Upper lobe of right lung (tissue), 1 donor: ENCODE measurements around the gene TSEN54. TPM values are rescaled to one million over a fixed set of nuclear protein-coding genes. Genes with fewer than 3 reads are reported as not detected.

Experiments used
- ATAC-seq: fragments of 200-7000 bp; cut with Tn5 transposase; one replicate; pipeline ENCODE4 v1.9.1; 2020; ENCODE audit warnings: mild to moderate bottlenecking, moderate library complexity
- DNase-seq: peaks from one replicate; pipeline ENCODE4 v3.0.0-alpha.2; 2020
- H3K27ac ChIP-seq: fragments of 200-600 bp; one replicate; pipeline ENCODE4 v1.8.0; 2022
- H3K27me3 ChIP-seq: fragments of 200-600 bp; one replicate; pipeline ENCODE4 v1.8.0; 2022; ENCODE audit warnings: mild to moderate bottlenecking
- H3K36me3 ChIP-seq: fragments of 200-600 bp; one replicate; pipeline ENCODE4 v1.8.0; 2022
- H3K4me1 ChIP-seq: fragments of 200-600 bp; one replicate; pipeline ENCODE4 v1.8.0; 2022
- H3K4me3 ChIP-seq: fragments of 200-600 bp; one replicate; pipeline ENCODE4 v1.8.0; 2022; ENCODE audit warnings: mild to moderate bottlenecking
- H3K9me3 ChIP-seq: fragments of 200-600 bp; one replicate; pipeline ENCODE4 v1.8.0; 2022
- intact Hi-C: fragments of 100-400 bp; cut with DNase I; formaldehyde crosslinking; loops from one replicate; pipeline ENCODE4 v1.11.0; 2022
- total RNA-seq: library from RNA; stranded (reverse); fragmentation: NEBNext Ultra II Directional; extraction: Animal tissue kit (Norgen Biotek cat#: 25700); gene quantifications from one replicate; pipeline ENCODE4 v1.2.1, GENCODE V29; 2021
- TF ChIP-seq, protein P1 (sequence below): fragments of 200-600 bp; IDR thresholded peaks from one replicate; pipeline ENCODE4 v1.8.0; 2022; ENCODE audit warnings: antibody characterized with exemption
- donor health status: DM: no; HTN: yes; CAD: no; lungs with severe emphysema.

Gene TSEN54
- total RNA-seq, 1 donor from 2014 or later, result 21.6 TPM

DNA sequence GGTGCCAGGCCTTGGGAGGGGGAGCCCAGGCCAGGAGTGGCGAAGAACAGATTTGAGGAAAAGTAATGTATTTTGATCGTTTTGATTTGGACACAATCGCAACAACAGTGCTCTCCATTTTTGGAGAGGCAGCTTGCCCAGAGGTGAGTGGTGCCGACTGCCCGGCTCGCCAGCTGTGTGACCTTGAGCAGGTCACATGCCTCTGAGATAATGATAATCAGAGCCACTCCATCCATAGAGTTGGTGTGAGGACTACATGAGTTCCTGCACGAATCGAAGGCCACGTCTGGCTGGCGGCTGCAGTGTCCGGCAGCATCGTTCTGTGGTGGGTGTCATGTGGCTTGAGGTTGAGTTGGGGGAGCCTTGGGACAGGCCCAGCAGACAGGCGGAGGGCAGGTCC lies 29.9 kb downstream of the TSEN54 start:
- Histone ChIP-seq H3K27ac (no peak overlapping the region), H3K4me1 (no peaks in the 10 kb centered on the region), H3K4me3 (no peak overlapping the region), H3K36me3 (no peaks in the 10 kb centered on the region), H3K9me3 (no peaks in the 10 kb centered on the region), H3K27me3 (no peaks in the 10 kb centered on the region)
- DNase-seq (no peak), ATAC-seq (no peak)
- TF ChIP-seq, protein P1, sequence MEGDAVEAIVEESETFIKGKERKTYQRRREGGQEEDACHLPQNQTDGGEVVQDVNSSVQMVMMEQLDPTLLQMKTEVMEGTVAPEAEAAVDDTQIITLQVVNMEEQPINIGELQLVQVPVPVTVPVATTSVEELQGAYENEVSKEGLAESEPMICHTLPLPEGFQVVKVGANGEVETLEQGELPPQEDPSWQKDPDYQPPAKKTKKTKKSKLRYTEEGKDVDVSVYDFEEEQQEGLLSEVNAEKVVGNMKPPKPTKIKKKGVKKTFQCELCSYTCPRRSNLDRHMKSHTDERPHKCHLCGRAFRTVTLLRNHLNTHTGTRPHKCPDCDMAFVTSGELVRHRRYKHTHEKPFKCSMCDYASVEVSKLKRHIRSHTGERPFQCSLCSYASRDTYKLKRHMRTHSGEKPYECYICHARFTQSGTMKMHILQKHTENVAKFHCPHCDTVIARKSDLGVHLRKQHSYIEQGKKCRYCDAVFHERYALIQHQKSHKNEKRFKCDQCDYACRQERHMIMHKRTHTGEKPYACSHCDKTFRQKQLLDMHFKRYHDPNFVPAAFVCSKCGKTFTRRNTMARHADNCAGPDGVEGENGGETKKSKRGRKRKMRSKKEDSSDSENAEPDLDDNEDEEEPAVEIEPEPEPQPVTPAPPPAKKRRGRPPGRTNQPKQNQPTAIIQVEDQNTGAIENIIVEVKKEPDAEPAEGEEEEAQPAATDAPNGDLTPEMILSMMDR, result no peak
- intact Hi-C loops, result no loop called here

DNA sequence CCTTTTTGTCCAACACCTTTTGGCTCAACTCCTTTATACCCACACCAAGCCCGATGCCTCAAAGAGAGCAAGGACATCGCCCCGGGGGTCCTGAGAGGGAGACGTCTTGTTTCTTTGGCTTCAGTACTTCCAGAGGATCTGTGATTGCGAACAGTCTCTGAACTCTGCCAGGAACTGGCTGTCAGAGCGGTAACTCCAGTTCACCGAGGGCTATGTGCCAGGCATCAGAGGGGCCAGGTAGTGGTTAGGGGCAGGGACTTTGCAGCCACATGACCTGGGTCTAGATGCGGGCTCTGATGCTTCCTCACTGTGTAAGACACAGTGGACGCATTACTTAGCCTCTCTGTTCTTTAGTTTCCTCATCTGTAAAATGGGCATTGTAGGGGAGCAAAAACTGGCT lies 30.8 kb downstream of the TSEN54 start:
- no peak for ATAC-seq
- no peak overlapping the region for H3K27ac ChIP-seq

DNA sequence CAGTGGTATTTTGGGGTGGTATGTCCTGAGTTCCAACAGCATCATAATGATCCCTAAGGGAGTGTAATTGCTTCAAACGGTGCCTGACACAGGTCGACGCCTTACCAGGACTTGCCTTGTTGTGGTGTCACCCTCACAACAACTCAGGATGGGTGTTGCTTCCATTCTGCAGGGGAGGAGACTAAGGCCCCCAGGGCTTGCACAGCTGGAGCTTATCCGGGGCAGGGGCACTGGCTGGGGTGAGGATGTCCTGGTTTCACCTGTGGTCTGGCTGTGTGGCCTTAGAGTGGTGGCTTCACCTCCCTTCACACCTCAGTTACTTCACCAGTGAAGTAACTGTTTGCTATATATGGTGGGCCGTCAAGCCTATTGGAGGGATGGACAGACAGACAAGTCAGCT lies 32.5 kb downstream of the TSEN54 start:
- Histone ChIP-seq H3K36me3 (no peaks in the 10 kb centered on the region), H3K27me3 (no peaks in the 10 kb centered on the region), H3K4me3 (no peak overlapping the region), H3K9me3 (no peaks in the 10 kb centered on the region), H3K4me1 (no peaks in the 10 kb centered on the region), H3K27ac (peak overlapping the region; percentile 93)
- no peak for DNase-seq
- TF ChIP-seq, protein P1, result no peak
- no peak for ATAC-seq
- intact Hi-C loops, result no loop called here

More for the DNA sequence above, 30.8 kb downstream of the TSEN54 start:
- Histone ChIP-seq H3K36me3 (no peaks in the 10 kb centered on the region), H3K4me1 (no peaks in the 10 kb centered on the region), H3K9me3 (no peaks in the 10 kb centered on the region), H3K4me3 (no peak overlapping the region), H3K27me3 (no peaks in the 10 kb centered on the region)
- intact Hi-C loops, result no loop called here
- no peak for DNase-seq
- TF ChIP-seq, protein P1, result no peak

DNA sequence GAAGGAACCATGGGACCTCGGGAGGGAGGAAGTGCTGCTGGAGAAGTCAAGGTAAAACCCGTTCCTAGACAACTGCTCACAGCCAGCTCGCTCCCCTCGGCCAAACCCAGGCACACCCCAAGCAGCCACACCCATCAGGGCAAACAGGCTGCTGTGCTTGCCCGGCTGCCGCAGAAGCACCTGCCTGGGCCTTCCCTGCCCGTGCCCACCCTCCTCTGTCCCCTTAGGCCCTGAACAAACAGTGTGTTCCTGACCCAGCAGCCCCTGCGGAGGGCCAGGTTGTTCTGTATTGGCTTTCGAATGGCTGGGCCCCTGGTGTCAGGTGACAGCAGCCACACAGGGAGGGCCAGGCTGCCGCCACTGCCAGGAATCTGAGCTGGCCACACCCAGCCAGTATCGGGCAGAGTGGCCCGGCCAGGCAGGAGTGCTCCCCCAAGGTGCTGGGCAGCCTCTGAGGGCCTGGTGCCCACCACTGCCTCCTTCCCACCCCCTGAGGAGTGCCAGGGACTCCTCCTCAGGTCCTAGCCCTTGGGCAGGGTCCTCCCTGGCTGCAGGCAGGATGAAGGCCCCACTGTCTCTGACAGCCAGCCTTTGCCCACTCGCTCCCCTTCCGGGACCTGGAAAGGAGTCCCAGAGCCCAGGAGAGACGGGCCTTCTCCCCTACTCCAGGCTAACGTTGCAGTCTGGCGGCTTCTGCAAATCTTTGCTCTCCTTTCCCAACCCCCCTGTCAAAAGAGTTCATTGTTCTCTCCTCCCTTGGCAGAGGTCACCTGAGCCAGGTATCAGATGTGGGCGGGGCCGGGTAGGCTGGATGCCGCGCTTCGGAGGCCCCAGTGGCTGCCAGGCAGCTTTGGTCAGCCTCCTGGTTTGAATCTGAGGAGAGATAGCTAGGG lies 33.2 kb downstream of the TSEN54 start:
- no peaks in the 10 kb centered on the region for H3K36me3 ChIP-seq
- H3K9me3 ChIP-seq, result no peaks in the 10 kb centered on the region
- H3K27me3 ChIP-seq, result no peaks in the 10 kb centered on the region
- intact Hi-C loops, result no loop called here
- no peaks in the 10 kb centered on the region for H3K4me1 ChIP-seq
- TF ChIP-seq, protein P1, result no peak
- ATAC-seq (peak; percentile 94), DNase-seq (peak; percentile 94)
- peak overlapping the region; percentile 93 for H3K27ac ChIP-seq
- H3K4me3 ChIP-seq, result peak overlapping the region; percentile 14

DNA sequence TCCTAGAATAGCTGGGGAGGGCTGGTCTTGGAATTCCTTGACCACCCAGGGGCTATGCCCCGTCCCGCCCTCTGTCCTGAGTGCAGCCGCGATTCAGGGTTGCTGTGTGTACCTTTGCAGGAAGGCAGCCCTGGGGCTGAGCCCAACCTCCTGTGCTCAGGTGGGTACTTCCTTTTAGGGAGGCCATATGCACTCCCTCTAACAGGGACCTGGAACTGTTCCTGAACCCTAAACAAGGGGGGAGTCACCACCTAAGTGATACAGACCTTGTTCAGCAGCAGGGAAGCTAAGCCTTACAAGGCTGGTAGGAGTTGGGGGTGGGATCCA lies 33.8 kb downstream of the TSEN54 start:
- Histone ChIP-seq H3K4me3 (no peak overlapping the region), H3K27ac (peak overlapping the region; percentile 93), H3K4me1 (no peaks in the 10 kb centered on the region), H3K27me3 (no peaks in the 10 kb centered on the region), H3K36me3 (no peaks in the 10 kb centered on the region), H3K9me3 (no peaks in the 10 kb centered on the region)
- intact Hi-C loops, result no loop called here
- ATAC-seq (peak; percentile 34), DNase-seq (no peak)
- TF ChIP-seq, protein P1, result no peak
